ENCODE data around the gene TMEM178B.

Gene TMEM178B

DNA sequence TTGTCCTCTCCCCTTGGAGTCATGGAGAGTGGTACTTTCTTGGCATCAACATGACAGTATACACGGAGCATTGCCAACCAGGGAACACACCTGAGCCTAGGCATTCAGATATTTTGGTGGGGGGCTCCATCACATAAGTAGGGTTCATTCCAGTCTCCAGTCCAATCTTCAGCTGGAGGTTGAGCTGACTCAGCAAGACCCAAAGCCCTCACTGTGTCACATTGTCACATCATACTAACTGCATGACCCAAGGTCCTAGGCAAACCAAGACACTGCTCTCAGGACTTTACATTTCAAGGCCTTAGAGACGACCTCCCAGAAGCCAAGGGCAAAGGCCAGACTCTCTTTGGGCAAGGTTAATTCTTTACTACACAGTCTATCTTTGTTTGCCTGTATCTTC is 190.1 kb downstream of the TMEM178B start:
- DNase-seq (ENCODE audit: low read depth), result no peak
- TF ChIP-seq, protein P1, sequence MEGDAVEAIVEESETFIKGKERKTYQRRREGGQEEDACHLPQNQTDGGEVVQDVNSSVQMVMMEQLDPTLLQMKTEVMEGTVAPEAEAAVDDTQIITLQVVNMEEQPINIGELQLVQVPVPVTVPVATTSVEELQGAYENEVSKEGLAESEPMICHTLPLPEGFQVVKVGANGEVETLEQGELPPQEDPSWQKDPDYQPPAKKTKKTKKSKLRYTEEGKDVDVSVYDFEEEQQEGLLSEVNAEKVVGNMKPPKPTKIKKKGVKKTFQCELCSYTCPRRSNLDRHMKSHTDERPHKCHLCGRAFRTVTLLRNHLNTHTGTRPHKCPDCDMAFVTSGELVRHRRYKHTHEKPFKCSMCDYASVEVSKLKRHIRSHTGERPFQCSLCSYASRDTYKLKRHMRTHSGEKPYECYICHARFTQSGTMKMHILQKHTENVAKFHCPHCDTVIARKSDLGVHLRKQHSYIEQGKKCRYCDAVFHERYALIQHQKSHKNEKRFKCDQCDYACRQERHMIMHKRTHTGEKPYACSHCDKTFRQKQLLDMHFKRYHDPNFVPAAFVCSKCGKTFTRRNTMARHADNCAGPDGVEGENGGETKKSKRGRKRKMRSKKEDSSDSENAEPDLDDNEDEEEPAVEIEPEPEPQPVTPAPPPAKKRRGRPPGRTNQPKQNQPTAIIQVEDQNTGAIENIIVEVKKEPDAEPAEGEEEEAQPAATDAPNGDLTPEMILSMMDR (IDR thresholded peaks at IDR 0.05; ENCODE audit: control insufficient read depth, insufficient read depth, low read depth, low read length, missing control alignments), result no peak
- H3K4me3 ChIP-seq (ENCODE audit: control insufficient read depth, low read depth, low read length), result no peak overlapping the region

DNA sequence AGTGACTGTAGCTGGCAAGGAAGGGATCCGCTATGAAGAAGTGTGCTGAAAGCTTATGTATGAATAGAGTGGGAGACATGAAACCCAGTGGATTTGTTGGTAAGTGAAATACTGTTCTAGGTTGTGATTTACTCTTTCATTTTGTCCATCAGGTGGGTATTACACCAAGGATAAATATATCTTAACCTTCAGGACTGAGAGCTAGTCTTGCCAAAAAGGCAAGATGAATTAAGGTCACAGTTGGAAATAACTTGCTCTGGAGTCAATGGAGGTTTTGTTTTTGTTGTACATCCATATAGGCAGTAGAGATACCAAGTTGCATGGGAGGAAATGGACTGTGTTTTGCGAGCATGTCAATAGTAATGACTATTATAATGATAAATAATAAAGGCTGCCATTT is 190.6 kb downstream of the TMEM178B start:
- DNase-seq (ENCODE audit: low read depth), result no peak
- H3K4me3 ChIP-seq (ENCODE audit: control insufficient read depth, low read depth, low read length), result no peak overlapping the region
- TF ChIP-seq, protein P1 (IDR thresholded peaks at IDR 0.05; ENCODE audit: control insufficient read depth, insufficient read depth, low read depth, low read length, missing control alignments), result no peak

DNA sequence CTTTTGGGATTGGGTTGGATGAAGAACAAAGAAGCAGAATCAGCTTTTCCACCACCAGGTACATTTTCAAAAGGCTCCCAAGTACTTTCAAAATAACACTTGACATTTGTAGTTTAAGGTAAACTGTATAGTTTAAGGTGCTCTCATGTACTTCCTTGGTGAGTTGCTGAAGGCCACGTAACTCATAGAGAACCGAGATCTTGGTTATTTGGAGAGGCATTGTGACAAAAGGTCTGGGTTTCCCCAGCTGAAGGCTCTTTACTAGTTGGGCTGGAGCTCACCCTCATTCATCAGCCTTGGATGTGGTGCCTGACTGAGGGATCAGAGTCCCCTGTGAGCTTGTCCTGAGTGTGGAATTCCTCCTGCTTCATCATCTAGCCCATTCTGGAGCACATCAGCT is 191.8 kb downstream of the TMEM178B start:
- no peak overlapping the region for H3K4me3 ChIP-seq (ENCODE audit: control insufficient read depth, low read depth, low read length)
- TF ChIP-seq, protein P1 (IDR thresholded peaks at IDR 0.05; ENCODE audit: control insufficient read depth, insufficient read depth, low read depth, low read length, missing control alignments), result no peak
- DNase-seq (ENCODE audit: low read depth), result no peak

DNA sequence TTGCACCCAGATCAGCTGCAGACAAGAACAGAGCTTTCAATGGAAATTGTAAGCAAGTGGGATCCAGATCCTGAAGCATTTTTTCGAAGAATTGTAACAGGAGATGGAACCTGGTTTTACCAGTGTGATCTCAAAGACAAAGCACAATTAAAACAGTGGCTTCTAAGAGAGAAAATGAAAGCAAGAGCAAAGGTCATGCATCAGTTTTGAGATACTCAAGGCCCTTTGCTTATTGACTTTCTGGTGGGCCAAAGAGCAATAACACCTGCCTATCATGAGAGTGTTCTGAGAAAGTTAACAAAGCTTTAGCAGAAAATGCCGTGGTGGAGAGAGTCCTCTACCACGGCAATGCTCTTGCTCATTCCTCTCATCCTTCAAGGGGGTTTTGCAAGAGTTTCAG is 194.8 kb downstream of the TMEM178B start:
- no peak overlapping the region for H3K4me3 ChIP-seq (ENCODE audit: control insufficient read depth, low read depth, low read length)
- TF ChIP-seq, protein P1 (IDR thresholded peaks at IDR 0.05; ENCODE audit: control insufficient read depth, insufficient read depth, low read depth, low read length, missing control alignments), result no peak
- DNase-seq (ENCODE audit: low read depth), result no peak

DNA sequence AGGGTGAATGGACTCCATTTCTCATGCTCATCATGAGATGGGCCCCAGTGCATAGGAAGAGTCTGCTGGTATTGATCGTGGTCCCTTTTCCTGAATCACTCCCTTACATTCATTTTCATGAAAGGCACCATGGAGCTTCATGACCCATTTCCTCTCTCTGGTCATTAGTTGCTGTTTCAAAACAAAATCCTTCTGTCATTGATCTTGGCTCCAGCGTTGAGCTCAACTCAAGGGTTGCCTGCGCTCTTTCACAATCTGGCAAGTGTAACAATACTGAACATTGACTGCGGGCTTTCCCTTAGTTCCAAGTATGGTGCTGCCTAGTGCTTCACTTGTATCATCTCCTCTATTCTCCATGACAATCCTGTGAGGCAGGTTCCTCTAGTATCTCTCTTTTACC is 197.6 kb downstream of the TMEM178B start:
- no peak overlapping the region for H3K4me3 ChIP-seq (ENCODE audit: control insufficient read depth, low read depth, low read length)
- DNase-seq (ENCODE audit: low read depth), result no peak
- TF ChIP-seq, protein P1 (IDR thresholded peaks at IDR 0.05; ENCODE audit: control insufficient read depth, insufficient read depth, low read depth, low read length, missing control alignments), result no peak

DNA sequence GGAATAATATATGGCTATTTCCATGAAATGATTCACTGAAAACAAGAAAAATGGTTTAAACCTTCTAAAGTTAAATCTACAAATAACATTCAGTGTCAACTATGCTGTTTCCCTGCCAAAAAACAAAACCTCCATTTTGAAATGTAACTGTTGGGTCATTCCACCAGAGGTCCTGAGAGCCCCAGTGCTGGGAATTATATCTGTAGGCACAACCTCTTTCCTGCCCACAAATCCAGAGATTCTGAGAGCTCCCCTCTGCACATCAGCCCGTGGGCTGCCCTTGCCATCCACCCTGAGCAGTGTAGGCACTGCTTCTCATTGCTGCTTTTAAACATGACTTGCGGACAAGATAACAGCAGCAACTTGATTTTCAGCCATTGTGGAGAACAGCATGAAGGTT is 198.6 kb downstream of the TMEM178B start:
- TF ChIP-seq, protein P1 (IDR thresholded peaks at IDR 0.05; ENCODE audit: control insufficient read depth, insufficient read depth, low read depth, low read length, missing control alignments), result no peak
- no peak overlapping the region for H3K4me3 ChIP-seq (ENCODE audit: control insufficient read depth, low read depth, low read length)
- no peak for DNase-seq (ENCODE audit: low read depth)

DNA sequence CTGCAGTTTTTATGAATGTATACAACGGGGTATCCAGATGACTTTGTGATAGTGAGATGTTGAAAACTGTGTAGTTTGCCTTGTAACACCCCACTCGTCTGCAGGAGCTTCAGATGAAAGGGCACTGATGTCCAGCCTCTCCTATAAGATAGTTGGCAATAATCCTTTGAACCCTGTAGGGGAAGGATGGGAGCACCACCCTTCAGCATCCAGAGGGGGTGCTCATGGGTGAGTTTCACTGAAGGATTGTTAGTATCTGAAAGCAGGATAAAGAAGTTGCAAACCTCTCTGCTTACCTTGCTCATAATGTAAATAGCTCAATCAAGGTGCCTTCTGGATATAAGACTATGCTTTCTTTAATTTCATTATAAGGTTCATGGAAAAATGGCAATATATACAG is 201.5 kb downstream of the TMEM178B start:
- DNase-seq (ENCODE audit: low read depth), result no peak
- TF ChIP-seq, protein P1 (IDR thresholded peaks at IDR 0.05; ENCODE audit: control insufficient read depth, insufficient read depth, low read depth, low read length, missing control alignments), result no peak
- H3K4me3 ChIP-seq (ENCODE audit: control insufficient read depth, low read depth, low read length), result no peak overlapping the region
